RPMI7951 (cell line): ENCODE data around the gene SAMM50. TPM values are rescaled to one million over a fixed set of nuclear protein-coding genes. Genes with fewer than 3 reads are reported as not detected.
"Not testable (repeated sequence)": the region's sequence is repeated elsewhere in the genome, so short reads cannot be mapped to it uniquely, and the experiment has no call there.

ENCODE experiments used
- DNase-seq: peaks from one replicate; pipeline ENCODE4 v3.0.0-alpha.2; 2012; ENCODE audit warnings: low read depth
- total RNA-seq: library from RNA; depleted of rRNA; stranded (reverse); fragments of >200 nt; shearing (Covaris generic); gene quantifications from 2 replicates; pipeline ENCODE4 v1.2.3, GENCODE V29; 2014

SAMM50 gene
- total RNA-seq, 1 experiment from 2014 or later, result 45.9 TPM

- no peak for DNase-seq
Measured at GRCh38 chr22:44000123-44000522, 44.9 kb downstream of the SAMM50 start.

- no peak for DNase-seq
Measured at GRCh38 chr22:44001521-44001920, 46.3 kb downstream of the SAMM50 start.

GRCh38 chr22:44002324-44002723 is 47.1 kb downstream of the SAMM50 start:
- DNase-seq, result no peak

GRCh38 chr22:44002997-44003396 is 47.8 kb downstream of the SAMM50 start:
- no peak for DNase-seq

GRCh38 chr22:44003405-44004103 is 48.3 kb downstream of the SAMM50 start:
- no peak for DNase-seq

- DNase-seq, result no peak
Measured at GRCh38 chr22:44004104-44004460, 48.8 kb downstream of the SAMM50 start.

GRCh38 chr22:44005524-44005923 is 50.3 kb downstream of the SAMM50 start:
- DNase-seq, result no peak

GRCh38 chr22:44012162-44012561 is 56.9 kb downstream of the SAMM50 start:
- no peak for DNase-seq

GRCh38 chr22:44012591-44012990 is 57.3 kb downstream of the SAMM50 start:
- DNase-seq, result no peak

- DNase-seq, result no peak
Measured at GRCh38 chr22:44014241-44014640, 59.0 kb downstream of the SAMM50 start.

GRCh38 chr22:44016586-44016985 is 61.3 kb downstream of the SAMM50 start:
- DNase-seq, result not testable (repeated sequence)

- no peak for DNase-seq
Measured at GRCh38 chr22:44018594-44018993, 63.4 kb downstream of the SAMM50 start.

GRCh38 chr22:44019416-44019815 is 64.2 kb downstream of the SAMM50 start:
- no peak for DNase-seq

- no peak for DNase-seq
Measured at GRCh38 chr22:44019846-44020245, 64.6 kb downstream of the SAMM50 start.

- peak; percentile 65 for DNase-seq
Measured at GRCh38 chr22:44020981-44021380, 65.7 kb downstream of the SAMM50 start.

GRCh38 chr22:44023404-44024287 is 68.4 kb downstream of the SAMM50 start:
- peak; percentile 43 for DNase-seq

- DNase-seq, result peak; percentile 29
Measured at GRCh38 chr22:44024288-44024921, 69.2 kb downstream of the SAMM50 start, which contains the start of gene PARVB. Gene PARVB (plus strand): TSS chr22:44024302. CDS start chr22:44024340, 38 bp downstream.

- DNase-seq, result peak; percentile 49
Measured at GRCh38 chr22:44025171-44026065, 70.2 kb downstream of the SAMM50 start.

- peak; percentile 48 for DNase-seq
Measured at GRCh38 chr22:44026066-44026629, 70.9 kb downstream of the SAMM50 start.

GRCh38 chr22:44026630-44027511 is 71.6 kb downstream of the SAMM50 start:
- DNase-seq, result peak; percentile 95
